Keratinocyte (primary cell): Measurements from ENCODE around the gene SLC9C2.

Experiments
- CTCF ChIP-seq, 3 experiments: IDR thresholded peaks in 1 of 3; conservative IDR thresholded peaks in 1 of 3; optimal IDR thresholded peaks in 1 of 3; 2 replicates in 2 of 3; 3 replicates in 1 of 3; pipeline versions ENCODE3 to v1.5.1; 2011; ENCODE audit warnings: low read length in 3 of 3, mild to moderate bottlenecking in 3 of 3, moderate library complexity in 2 of 3, control low read depth in 1 of 3, inconsistent platforms in 1 of 3; ENCODE audit not compliant: insufficient read depth in 2 of 3; ENCODE audit errors: extremely low read depth in 1 of 3
- EZH2 ChIP-seq: IDR thresholded peaks from one replicate; pipeline ENCODE4 v1.6.1; 2012; ENCODE audit warnings: inconsistent platforms, mild to moderate bottlenecking, low read length, moderate library complexity

DNA sequence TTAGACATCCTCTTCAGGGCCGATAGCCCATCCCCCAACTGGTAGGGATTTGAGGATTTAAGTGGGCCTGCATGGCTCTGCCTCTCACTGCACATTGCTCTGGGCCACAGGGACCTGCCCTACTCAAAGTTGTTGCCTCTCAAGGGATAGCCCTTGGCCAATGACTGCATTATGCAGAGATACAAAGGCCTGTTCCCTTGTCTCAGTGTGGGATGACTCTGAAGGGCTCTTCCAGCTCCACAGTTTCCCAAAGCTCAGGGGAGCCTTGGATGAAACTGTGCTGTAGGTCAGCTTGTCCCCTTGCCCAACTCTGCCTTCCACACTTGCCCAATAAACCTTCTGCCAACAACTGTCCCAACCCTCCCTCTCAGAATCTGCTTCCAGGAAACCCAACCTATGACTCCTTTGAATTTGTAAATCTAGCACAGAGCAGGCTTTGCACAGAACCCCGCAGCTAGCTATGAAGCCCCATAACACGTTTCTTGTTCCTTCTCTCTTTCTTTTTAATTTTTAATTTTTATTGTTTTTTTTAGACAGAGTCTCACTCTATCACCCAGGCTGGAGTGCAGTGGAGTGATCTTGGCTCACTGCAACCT lies 42.5 kb downstream of the SLC9C2 start:
- TF ChIP-seq CTCF (optimal IDR thresholded peaks at IDR 0.05 in 1 of 3, IDR thresholded peaks at IDR 0.05 in 1 of 3, conservative IDR thresholded peaks at IDR 0.05 in 1 of 3; ENCODE audit: extremely low read depth in 1 of 3, insufficient read depth in 2 of 3, low read length in 3 of 3) (no peak), EZH2 (no peak)
